Neural cell (in vitro differentiated cells): Measurements from ENCODE around the gene TNS3. TPM values are rescaled to one million over a fixed set of nuclear protein-coding genes. Genes with fewer than 3 reads are reported as not detected.

Experiments
- H2AFZ ChIP-seq: fragments of 200-600, 300-800 bp; sonication (generic), shearing (Covaris generic); 2 replicates; pipeline ENCODE4 v1.6.0; 2014; ENCODE audit warnings: low read depth, mild to moderate bottlenecking, antibody characterized with exemption, low read length, moderate library complexity
- H3F3A ChIP-seq: fragments of 200-600 bp; shearing (Covaris generic); 2 replicates; pipeline ENCODE4 v1.6.1; 2016; ENCODE audit warnings: mild to moderate bottlenecking, moderate library complexity, mixed read lengths, antibody characterized with exemption, low read length; ENCODE audit not compliant: insufficient read depth, poor library complexity, severe bottlenecking
- H3K27ac ChIP-seq: fragments of 200-600, 300-800 bp; sonication (generic), shearing (Covaris generic); 2 replicates; pipeline ENCODE4 v1.5.1; 2014; ENCODE audit warnings: mild to moderate bottlenecking, low read length, moderate library complexity
- H3K27me3 ChIP-seq: fragments of 300-800, 200-600 bp; sonication (generic), shearing (Covaris generic); 2 replicates; pipeline ENCODE4 v1.6.0; 2014; ENCODE audit warnings: mild to moderate bottlenecking, low read depth, low read length, moderate library complexity; ENCODE audit not compliant: insufficient read depth
- H3K36me3 ChIP-seq: fragments of 300-800, 200-600 bp; sonication (generic), shearing (Covaris generic); 2 replicates; pipeline ENCODE4 v1.5.1; 2014; ENCODE audit warnings: mild to moderate bottlenecking, antibody characterized with exemption, low read length, moderate library complexity; ENCODE audit not compliant: insufficient read depth
- H3K4me2 ChIP-seq: fragments of 300-800, 200-600 bp; sonication (generic), shearing (Covaris generic); 2 replicates; pipeline ENCODE4 v1.6.0; 2014; ENCODE audit warnings: mild to moderate bottlenecking, low read length
- H3K4me3 ChIP-seq: fragments of 300-800, 200-600 bp; sonication (generic), shearing (Covaris generic); 2 replicates; pipeline ENCODE4 v1.5.1; 2014; ENCODE audit warnings: mild to moderate bottlenecking, low read length, moderate library complexity
- H3K79me2 ChIP-seq: fragments of 200-600 bp; shearing (Covaris generic); replicated peaks from 2 replicates; pipeline ENCODE4 v1.6.0; 2014; ENCODE audit warnings: mild to moderate bottlenecking, low read length, moderate library complexity; ENCODE audit not compliant: insufficient read depth
- H3K9ac ChIP-seq: fragments of 300-800, 200-600 bp; sonication (generic), shearing (Covaris generic); 2 replicates; pipeline ENCODE4 v1.6.1; 2016; ENCODE audit warnings: mild to moderate bottlenecking, low read length, mixed read lengths
- H3K9me2 ChIP-seq: fragments of 200-600 bp; shearing (Covaris generic); 2 replicates; pipeline ENCODE4 v1.6.1; 2016; ENCODE audit warnings: mild to moderate bottlenecking, low read length, mixed read lengths; ENCODE audit not compliant: insufficient read depth
- H3K9me3 ChIP-seq: fragments of 200-600, 300-800 bp; sonication (generic), shearing (Covaris generic); 2 replicates; pipeline ENCODE4 v1.6.1; 2016; ENCODE audit warnings: mild to moderate bottlenecking, mixed run types, low read length, moderate library complexity, mixed read lengths
- H4K20me1 ChIP-seq: fragments of 200-600 bp; shearing (Covaris generic); 2 replicates; pipeline ENCODE4 v1.6.1; 2016; ENCODE audit warnings: mild to moderate bottlenecking, mixed run types; ENCODE audit not compliant: insufficient read depth
- EP300 ChIP-seq: fragments of 450-650 bp; conservative IDR thresholded peaks from 2 replicates; pipeline ENCODE4 v1.6.1; 2014; ENCODE audit warnings: antibody characterized with exemption, mild to moderate bottlenecking, moderate library complexity; ENCODE audit not compliant: poor library complexity, severe bottlenecking
- EZH2 ChIP-seq: fragments of 200-600, 300-800 bp; shearing (Covaris generic), sonication (generic); IDR thresholded peaks from 2 replicates; pipeline ENCODE4 v1.6.1; 2014; ENCODE audit warnings: antibody characterized with exemption, low read length, borderline replicate concordance, mild to moderate bottlenecking; ENCODE audit not compliant: insufficient read depth, poor library complexity, severe bottlenecking
- MXI1 ChIP-seq: fragments of 450-650 bp; conservative IDR thresholded peaks from 2 replicates; pipeline ENCODE4 v1.6.1; 2014; ENCODE audit warnings: antibody characterized with exemption, mild to moderate bottlenecking; ENCODE audit not compliant: poor library complexity, severe bottlenecking
- POLR2AphosphoS5 ChIP-seq: IDR thresholded peaks from 2 replicates; pipeline ENCODE4 v1.6.1; 2012
- RAD21 ChIP-seq: fragments of 450-650 bp; conservative IDR thresholded peaks from 2 replicates; pipeline ENCODE4 v1.6.1; 2014; ENCODE audit warnings: antibody characterized with exemption, mild to moderate bottlenecking, moderate library complexity
- REST ChIP-seq: IDR thresholded peaks from 2 replicates; pipeline ENCODE4 v1.6.1; 2012; ENCODE audit warnings: borderline replicate concordance
- SMC3 ChIP-seq: fragments of 450-650 bp; conservative IDR thresholded peaks from 2 replicates; pipeline ENCODE4 v1.6.1; 2014; ENCODE audit warnings: antibody characterized with exemption, mild to moderate bottlenecking, moderate library complexity; ENCODE audit not compliant: poor library complexity
- TAF1 ChIP-seq: IDR thresholded peaks from 2 replicates; pipeline ENCODE4 v1.6.1; 2012; ENCODE audit warnings: low read depth
- polyA plus RNA-seq: library from polyadenylated mRNA; depleted of rRNA; stranded (reverse); fragments of >200 nt; gene quantifications from 2 replicates; pipeline ENCODE4 v1.2.3, GENCODE V29; 2014
- TF ChIP-seq, protein P1 (sequence below): fragments of 450-650 bp; IDR thresholded peaks from 2 replicates; pipeline ENCODE4 v1.5.1; 2014; ENCODE audit warnings: antibody characterized with exemption, mild to moderate bottlenecking, moderate library complexity; ENCODE audit not compliant: poor library complexity, severe bottlenecking

Gene TNS3
- polyA plus RNA-seq, 1 donor from 2014 or later, result 0.58 TPM

GRCh38 chr7:47546171-47546570 lies 35.7 kb downstream of the TNS3 start:
- Histone ChIP-seq H3F3A (no peaks in the 10 kb centered on the region), H3K79me2 (no peaks in the 10 kb centered on the region), H4K20me1 (no peaks in the 10 kb centered on the region), H3K27ac (no peak overlapping the region), H3K27me3 (no peaks in the 10 kb centered on the region), H3K4me2 (no peak overlapping the region), H3K36me3 (no peaks in the 10 kb centered on the region), H3K4me3 (no peak overlapping the region), H3K9me2 (no peaks in the 10 kb centered on the region), H3K9me3 (no peaks in the 10 kb centered on the region), H2AFZ (no peak overlapping the region), H3K9ac (no peak overlapping the region)
- no peak for TF ChIP-seq POLR2AphosphoS5
- no peak for TF ChIP-seq MXI1
- no peak for TF ChIP-seq REST
- no peak for TF ChIP-seq EP300
- no peak for TF ChIP-seq RAD21
- TF ChIP-seq TAF1, result no peak
- TF ChIP-seq EZH2, result no peak
- TF ChIP-seq, protein P1, sequence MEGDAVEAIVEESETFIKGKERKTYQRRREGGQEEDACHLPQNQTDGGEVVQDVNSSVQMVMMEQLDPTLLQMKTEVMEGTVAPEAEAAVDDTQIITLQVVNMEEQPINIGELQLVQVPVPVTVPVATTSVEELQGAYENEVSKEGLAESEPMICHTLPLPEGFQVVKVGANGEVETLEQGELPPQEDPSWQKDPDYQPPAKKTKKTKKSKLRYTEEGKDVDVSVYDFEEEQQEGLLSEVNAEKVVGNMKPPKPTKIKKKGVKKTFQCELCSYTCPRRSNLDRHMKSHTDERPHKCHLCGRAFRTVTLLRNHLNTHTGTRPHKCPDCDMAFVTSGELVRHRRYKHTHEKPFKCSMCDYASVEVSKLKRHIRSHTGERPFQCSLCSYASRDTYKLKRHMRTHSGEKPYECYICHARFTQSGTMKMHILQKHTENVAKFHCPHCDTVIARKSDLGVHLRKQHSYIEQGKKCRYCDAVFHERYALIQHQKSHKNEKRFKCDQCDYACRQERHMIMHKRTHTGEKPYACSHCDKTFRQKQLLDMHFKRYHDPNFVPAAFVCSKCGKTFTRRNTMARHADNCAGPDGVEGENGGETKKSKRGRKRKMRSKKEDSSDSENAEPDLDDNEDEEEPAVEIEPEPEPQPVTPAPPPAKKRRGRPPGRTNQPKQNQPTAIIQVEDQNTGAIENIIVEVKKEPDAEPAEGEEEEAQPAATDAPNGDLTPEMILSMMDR, result no peak
- TF ChIP-seq SMC3, result no peak

DNA sequence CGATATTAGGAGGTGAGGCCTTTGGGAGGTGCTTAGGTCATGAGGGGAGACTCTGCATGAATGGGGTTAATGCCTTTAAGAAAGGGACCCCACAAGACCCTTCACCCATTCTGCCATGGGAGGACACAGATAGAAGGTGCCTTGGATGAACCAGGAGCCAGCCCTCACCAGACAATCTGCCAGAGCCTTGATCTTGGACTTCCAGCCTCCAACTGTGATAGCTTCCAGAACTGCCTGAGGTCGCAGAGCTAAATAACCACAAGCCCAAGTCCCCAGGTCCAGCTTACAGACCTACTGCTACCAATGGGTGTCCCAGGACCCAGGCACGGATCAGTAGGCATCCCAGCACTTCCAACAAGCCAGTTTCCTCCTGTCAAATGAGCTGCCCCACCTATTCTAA lies 37.5 kb downstream of the TNS3 start:
- Histone ChIP-seq H3F3A (no peaks in the 10 kb centered on the region), H3K9ac (no peak overlapping the region), H3K9me3 (no peaks in the 10 kb centered on the region), H3K79me2 (no peaks in the 10 kb centered on the region), H3K36me3 (no peaks in the 10 kb centered on the region), H3K9me2 (no peaks in the 10 kb centered on the region), H2AFZ (no peak overlapping the region), H3K4me2 (no peak overlapping the region), H3K4me3 (no peak overlapping the region), H3K27ac (no peak overlapping the region), H3K27me3 (no peaks in the 10 kb centered on the region), H4K20me1 (no peaks in the 10 kb centered on the region)
- TF ChIP-seq TAF1 (no peak), MXI1 (no peak), REST (no peak)
- TF ChIP-seq, protein P1, result no peak
